Brain microvascular endothelial cell (primary cell): Measurements from ENCODE around the gene FAM234B.

ENCODE experiments used
- DNase-seq: peaks from one replicate; pipeline ENCODE4 v3.0.0-alpha.2; 2020
- H3K27ac ChIP-seq: fragments of 250-450 bp; sonication (Bioruptor Pico); 2 replicates; pipeline ENCODE4 v1.5.1; 2020; ENCODE audit warnings: mild to moderate bottlenecking, moderate library complexity
- H3K27me3 ChIP-seq: fragments of 250-450 bp; sonication (Bioruptor Pico); replicated peaks from 2 replicates; pipeline ENCODE4 v1.5.1; 2020; ENCODE audit warnings: mild to moderate bottlenecking
- H3K36me3 ChIP-seq: fragments of 250-450 bp; sonication (Bioruptor Pico); replicated peaks from 2 replicates; pipeline ENCODE4 v1.5.1; 2020; ENCODE audit warnings: mild to moderate bottlenecking
- H3K4me3 ChIP-seq: 2 replicates; pipeline ENCODE4 v1.5.1; 2011; ENCODE audit warnings: low read depth, mild to moderate bottlenecking, control low read depth, low read length, moderate library complexity
- in situ Hi-C: cut with HindIII; loops from 2 replicates; pipeline ENCODE4 v1.10.0; 2017; ENCODE audit warnings: low sequenced_read_pairs, low pct_ligation_motif_present
- TF ChIP-seq, protein P1 (sequence below): IDR thresholded peaks from 2 replicates; pipeline ENCODE4 v1.5.1; 2011; ENCODE audit warnings: low read depth, mild to moderate bottlenecking, moderate library complexity, low read length, control low read depth, inconsistent platforms; ENCODE audit errors: missing control alignments

Gene FAM234B, protein sequence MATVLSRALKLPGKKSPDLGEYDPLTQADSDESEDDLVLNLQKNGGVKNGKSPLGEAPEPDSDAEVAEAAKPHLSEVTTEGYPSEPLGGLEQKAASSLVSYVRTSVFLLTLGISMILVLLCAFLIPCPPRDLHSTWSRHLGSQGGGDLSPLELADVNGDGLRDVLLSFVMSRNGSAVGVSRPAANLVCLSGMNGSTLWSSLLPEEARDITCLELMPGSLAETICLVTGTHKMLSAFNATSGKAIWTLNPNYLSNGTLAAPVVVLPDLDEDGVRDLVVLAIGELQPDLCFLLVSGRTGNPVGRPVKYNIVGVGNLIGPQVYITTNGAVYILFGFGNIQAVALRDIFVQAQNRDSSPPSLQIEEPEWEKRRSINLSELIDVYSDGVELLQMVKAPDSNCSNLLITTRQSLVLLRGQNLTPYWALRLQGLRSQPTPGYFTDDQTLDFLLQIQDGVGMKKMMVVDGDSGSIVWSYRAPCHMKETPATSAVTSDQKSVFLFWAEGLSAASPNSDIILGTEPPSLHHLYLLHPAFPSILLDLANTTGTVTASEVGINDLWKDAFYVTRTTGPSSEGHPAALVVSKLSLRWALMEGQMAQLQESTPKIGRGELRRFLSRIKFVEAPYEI

DNA sequence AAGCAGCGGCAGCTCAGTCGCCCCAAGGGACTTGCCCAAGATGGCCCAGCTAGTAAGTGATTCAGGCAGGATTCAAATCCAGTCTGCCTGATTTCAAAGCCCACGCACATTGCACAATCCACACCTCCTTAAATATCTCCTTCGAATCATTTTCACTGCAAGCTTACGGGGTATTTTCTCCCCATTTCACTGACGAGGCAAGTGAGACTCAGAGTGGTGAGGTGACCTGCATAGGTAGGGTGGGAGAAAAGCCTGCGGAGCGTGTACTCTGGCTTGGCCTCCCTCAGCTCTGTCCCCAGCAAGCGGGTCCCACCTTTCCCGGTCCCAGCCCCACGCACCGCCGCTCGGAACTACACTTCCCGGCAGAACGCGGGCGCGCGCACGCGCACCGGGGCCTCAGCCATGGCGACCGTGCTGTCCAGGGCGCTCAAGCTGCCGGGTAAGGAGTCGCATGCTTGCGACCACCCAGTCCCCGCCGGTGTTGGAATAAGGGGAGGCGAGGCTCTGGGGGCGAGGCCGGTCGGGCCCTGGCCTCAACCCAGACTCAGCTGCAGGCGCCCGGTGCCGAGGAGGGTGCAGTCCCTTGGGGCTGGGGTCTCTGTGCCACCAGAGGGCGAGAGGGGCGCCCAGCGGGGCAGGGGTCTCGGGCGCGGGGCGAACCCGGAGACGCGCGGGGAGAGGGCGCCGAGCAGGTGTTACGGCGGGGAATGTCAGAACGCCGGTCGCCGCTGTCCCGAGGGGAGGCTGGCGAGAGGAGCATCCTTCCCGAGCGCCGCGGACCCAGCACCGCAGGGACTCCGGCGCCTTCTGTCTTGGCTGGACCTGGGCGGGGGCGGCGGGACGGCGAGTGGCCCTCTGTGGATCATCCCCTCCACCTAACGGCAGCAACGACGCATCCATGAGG, at the start of gene FAM234B:
Gene FAM234B (plus strand): TSS at position 380 of the 904 bp plus-strand sequence. CDS start 23 bp downstream, at position 403.
- Histone ChIP-seq H3K27me3 (no peaks in the 10 kb centered on the region), H3K4me3 (peak within 1 kb of the TSS; percentile 97), H3K36me3 (no peaks in the 10 kb centered on the region), H3K27ac (no peak within 1 kb of the TSS)
- in situ Hi-C loops = no loop called here
- TF ChIP-seq, protein P1, sequence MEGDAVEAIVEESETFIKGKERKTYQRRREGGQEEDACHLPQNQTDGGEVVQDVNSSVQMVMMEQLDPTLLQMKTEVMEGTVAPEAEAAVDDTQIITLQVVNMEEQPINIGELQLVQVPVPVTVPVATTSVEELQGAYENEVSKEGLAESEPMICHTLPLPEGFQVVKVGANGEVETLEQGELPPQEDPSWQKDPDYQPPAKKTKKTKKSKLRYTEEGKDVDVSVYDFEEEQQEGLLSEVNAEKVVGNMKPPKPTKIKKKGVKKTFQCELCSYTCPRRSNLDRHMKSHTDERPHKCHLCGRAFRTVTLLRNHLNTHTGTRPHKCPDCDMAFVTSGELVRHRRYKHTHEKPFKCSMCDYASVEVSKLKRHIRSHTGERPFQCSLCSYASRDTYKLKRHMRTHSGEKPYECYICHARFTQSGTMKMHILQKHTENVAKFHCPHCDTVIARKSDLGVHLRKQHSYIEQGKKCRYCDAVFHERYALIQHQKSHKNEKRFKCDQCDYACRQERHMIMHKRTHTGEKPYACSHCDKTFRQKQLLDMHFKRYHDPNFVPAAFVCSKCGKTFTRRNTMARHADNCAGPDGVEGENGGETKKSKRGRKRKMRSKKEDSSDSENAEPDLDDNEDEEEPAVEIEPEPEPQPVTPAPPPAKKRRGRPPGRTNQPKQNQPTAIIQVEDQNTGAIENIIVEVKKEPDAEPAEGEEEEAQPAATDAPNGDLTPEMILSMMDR = no peak
- DNase-seq = peak; percentile 40

DNA sequence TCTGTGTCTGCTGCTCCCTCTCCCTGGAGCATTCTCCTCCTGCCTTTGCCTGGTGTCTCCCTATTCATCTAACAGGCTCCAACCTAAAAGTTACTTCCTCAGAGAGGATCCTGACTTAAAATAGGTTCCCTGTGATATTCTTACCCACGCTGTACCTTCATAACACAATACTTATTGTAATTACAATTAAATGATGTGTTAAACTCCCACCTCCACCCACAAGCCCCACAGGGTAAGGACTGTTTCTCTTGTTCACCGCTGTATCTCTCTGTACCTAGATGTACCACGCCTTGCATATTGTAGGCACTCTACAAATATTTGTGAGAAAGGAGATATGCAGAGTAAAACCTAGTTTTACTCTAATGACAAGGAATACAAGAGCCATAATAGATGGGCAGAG, 49.1 kb upstream of the FAM234B start:
- DNase-seq = no peak
- in situ Hi-C loops = loop anchor here (25.0 kb wide), 1 partner anchor 217 kb away; no protein-coding TSS in a partner anchor
- H3K27me3 ChIP-seq = no peaks in the 10 kb centered on the region
- no peak overlapping the region for H3K4me3 ChIP-seq
- H3K36me3 ChIP-seq = no peaks in the 10 kb centered on the region
- TF ChIP-seq, protein P1 = no peak
- no peak overlapping the region for H3K27ac ChIP-seq

DNA sequence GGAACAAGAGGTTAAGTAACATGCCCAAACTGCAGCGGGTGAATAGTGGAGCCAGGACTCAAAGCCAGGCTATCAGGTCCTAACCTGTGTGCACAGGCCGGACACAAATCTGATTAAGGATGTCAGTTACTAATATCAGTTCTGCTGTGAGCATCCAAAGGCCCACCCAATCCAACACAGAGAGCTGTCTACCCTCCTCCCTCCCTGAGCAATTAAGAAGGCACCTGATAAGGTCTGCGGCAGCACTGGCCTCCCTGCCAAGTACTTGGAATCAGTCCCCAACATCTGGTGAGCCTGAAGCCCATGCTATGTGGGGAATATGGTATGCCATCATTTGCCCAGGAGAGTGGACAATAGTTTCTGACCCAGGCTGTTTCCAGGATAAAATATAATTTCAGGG, 48.0 kb upstream of the FAM234B start:
- in situ Hi-C loops = loop anchor here (25.0 kb wide), 1 partner anchor 216 kb away; no protein-coding TSS in a partner anchor

DNA sequence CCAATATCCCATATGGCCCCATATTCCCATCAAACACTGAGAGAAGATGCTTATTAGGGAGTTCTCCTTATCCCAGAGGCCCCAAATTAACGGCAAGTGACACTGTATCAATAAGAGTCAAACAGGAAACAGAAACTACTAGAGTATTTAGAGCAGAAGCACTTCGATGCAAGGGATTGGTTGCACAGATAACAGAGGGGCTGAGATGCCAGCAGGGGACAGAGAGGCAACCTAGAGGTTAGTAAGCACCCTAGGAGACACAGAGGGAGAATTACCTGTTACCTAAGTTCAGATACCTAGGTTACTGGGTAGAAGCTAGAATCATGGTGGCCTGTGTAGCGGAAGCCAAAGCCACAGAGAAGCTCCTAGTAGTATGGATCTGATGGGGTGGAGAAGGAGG, 47.0 kb upstream of the FAM234B start:
- DNase-seq = no peak
- Histone ChIP-seq H3K27me3 (no peaks in the 10 kb centered on the region), H3K36me3 (no peaks in the 10 kb centered on the region), H3K4me3 (no peak overlapping the region), H3K27ac (no peak overlapping the region)
- TF ChIP-seq, protein P1 = no peak
- in situ Hi-C loops = loop anchor here (25.0 kb wide), 1 partner anchor 215 kb away; no protein-coding TSS in a partner anchor

More for the DNA sequence above, 48.0 kb upstream of the FAM234B start:
- DNase-seq = no peak
- TF ChIP-seq, protein P1 = no peak
- Histone ChIP-seq H3K4me3 (no peak overlapping the region), H3K36me3 (no peaks in the 10 kb centered on the region), H3K27me3 (no peaks in the 10 kb centered on the region), H3K27ac (no peak overlapping the region)

DNA sequence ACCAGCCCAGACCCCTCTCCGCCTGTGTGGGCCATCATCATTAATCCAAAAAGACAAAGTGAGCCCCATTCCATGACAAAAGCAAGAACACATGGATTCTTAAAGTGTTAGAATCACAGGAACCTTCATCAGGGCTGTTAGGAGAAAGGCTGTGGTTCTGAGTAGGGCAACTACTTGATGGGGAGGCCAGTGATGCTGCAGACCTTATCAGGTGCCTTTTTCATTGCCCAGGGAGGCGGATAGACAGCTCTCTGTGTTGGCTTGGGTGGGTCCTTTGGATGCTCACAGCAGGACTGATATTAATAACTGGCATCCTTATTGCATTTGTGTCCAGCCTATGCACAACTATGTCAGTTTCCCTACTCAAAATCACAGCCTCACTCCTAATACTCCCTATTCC, 46.4 kb upstream of the FAM234B start:
- no peak for DNase-seq
- TF ChIP-seq, protein P1 = no peak
- H3K36me3 ChIP-seq = no peaks in the 10 kb centered on the region
- no peak overlapping the region for H3K4me3 ChIP-seq
- no peaks in the 10 kb centered on the region for H3K27me3 ChIP-seq
- H3K27ac ChIP-seq = no peak overlapping the region
- in situ Hi-C loops = loop anchor here (25.0 kb wide), 1 partner anchor 215 kb away; no protein-coding TSS in a partner anchor
